ENCODE results near the gene HOXA11.

The HOXA11 gene

GRCh38 chr7:27180431-27181420 lies 4.3 kb downstream of the HOXA11 start:
- no peak for DNase-seq (ENCODE audit: low spot score)

- DNase-seq (ENCODE audit: low spot score), result peak; percentile 88
These were observed 5.3 kb downstream of the HOXA11 start for GRCh38 chr7:27179503-27180430.

- no peak for DNase-seq (ENCODE audit: low spot score)
These were observed 6.0 kb downstream of the HOXA11 start for GRCh38 chr7:27179030-27179429.

GRCh38 chr7:27178366-27178765 lies 6.7 kb downstream of the HOXA11 start:
- DNase-seq (ENCODE audit: low spot score), result peak; percentile 61

GRCh38 chr7:27177795-27178320 lies 7.2 kb downstream of the HOXA11 start:
- no peak for DNase-seq (ENCODE audit: low spot score)

GRCh38 chr7:27176962-27177794 lies 7.9 kb downstream of the HOXA11 start:
- peak; percentile 36 for DNase-seq (ENCODE audit: low spot score)

GRCh38 chr7:27176524-27176845 lies 8.5 kb downstream of the HOXA11 start:
- DNase-seq (ENCODE audit: low spot score), result no peak

- DNase-seq (ENCODE audit: low spot score), result peak; percentile 29
These were observed 9.2 kb downstream of the HOXA11 start for GRCh38 chr7:27175626-27176523.

- peak; percentile 25 for DNase-seq (ENCODE audit: low spot score)
These were observed 10.0 kb downstream of the HOXA11 start for GRCh38 chr7:27174874-27175625.

GRCh38 chr7:27173956-27174873 lies 10.8 kb downstream of the HOXA11 start, which contains the start of gene HOXA10:
TSS of gene HOXA10 (minus strand) at chr7:27174320. CDS start at chr7:27174306, 14 bp downstream.
- DNase-seq (ENCODE audit: low spot score), result peak; percentile 64

- peak; percentile 25 for DNase-seq (ENCODE audit: low spot score)
These were observed 11.5 kb downstream of the HOXA11 start for GRCh38 chr7:27173511-27173955.

GRCh38 chr7:27172823-27173510 lies 12.1 kb downstream of the HOXA11 start:
- DNase-seq (ENCODE audit: low spot score), result peak; percentile 72

- DNase-seq (ENCODE audit: low spot score), result no peak
These were observed 12.7 kb downstream of the HOXA11 start for GRCh38 chr7:27172315-27172774.

GRCh38 chr7:27171637-27172314 lies 13.3 kb downstream of the HOXA11 start:
- DNase-seq (ENCODE audit: low spot score), result no peak

- DNase-seq (ENCODE audit: low spot score), result peak; percentile 27
These were observed 13.8 kb downstream of the HOXA11 start for GRCh38 chr7:27171325-27171636.

- no peak for DNase-seq (ENCODE audit: low spot score)
These were observed 14.4 kb downstream of the HOXA11 start for GRCh38 chr7:27170426-27171324.
